Epithelial cell of esophagus (primary cell): ENCODE measurements around the gene KRTAP5-7.
A peak's percentile ranks its signal among the peaks of the same experiment; 100 is the strongest.

Experiments used
- DNase-seq: peaks from one replicate; pipeline ENCODE4 v3.0.0; 2010; ENCODE audit warnings: low read depth
- H3K4me3 ChIP-seq: 2 replicates; pipeline ENCODE4 v1.5.1; 2011; ENCODE audit warnings: mild to moderate bottlenecking, low read length, control low read depth
- CTCF ChIP-seq: IDR thresholded peaks from 2 replicates; pipeline ENCODE4 v1.5.1; 2011; ENCODE audit warnings: low read depth, mild to moderate bottlenecking, low read length, control low read depth, inconsistent platforms; ENCODE audit not compliant: insufficient read depth; ENCODE audit errors: missing control alignments

The KRTAP5-7 gene

DNA sequence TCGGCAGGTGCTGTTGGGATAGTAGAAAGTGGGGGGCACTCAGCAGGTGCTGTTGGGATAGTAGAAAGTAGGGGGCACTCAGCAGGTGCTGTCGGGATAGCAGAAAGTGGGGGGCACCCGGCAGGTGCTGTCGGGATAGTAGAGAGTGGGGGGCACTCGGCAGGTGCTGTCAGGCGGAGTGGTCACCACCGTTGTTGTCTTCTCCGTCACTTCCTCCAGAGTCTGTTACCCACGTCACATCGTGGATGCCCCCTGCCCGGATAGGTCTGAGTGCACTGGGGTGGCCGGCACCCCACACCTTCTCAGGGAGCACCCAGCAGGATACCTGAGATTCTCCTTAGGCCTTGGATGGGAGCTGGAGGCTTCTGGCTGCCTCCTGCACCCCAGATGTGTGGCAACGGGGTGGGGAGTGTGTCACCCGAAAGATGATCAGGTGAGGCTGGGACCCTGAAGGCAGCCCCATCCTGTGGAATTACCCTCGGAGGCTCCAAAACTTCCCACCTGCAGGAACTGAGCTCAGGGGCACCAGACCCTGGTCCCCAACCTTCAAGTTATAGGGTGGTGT is 24.1 kb upstream of the KRTAP5-7 start:
- no peak for TF ChIP-seq CTCF
- no peak for DNase-seq
- no peak overlapping the region for H3K4me3 ChIP-seq

DNA sequence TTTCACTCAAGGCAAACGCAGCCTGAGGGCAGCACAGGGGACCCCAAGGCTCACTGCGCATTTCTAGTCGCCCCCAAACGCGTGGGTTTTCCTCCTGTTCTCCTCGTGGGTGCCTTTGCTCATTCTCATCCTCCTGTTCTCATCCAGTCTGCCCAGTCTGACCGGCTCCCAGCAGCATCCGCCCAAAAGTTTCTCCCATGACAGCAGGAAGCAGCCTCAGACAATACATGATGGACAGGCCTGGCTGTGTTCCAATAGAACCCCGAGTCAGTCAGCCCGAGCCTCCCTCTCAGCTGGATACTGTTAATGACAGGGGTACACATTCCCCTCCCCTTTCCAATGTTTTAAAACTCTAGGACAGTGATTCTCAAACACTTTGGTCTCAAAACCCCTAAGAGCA is 22.5 kb upstream of the KRTAP5-7 start:
- no peak overlapping the region for H3K4me3 ChIP-seq
- peak; percentile 57 for DNase-seq
- no peak for TF ChIP-seq CTCF

GRCh38 chr11:71505001-71505400 is 22.1 kb upstream of the KRTAP5-7 start:
- DNase-seq = no peak
- no peak overlapping the region for H3K4me3 ChIP-seq
- TF ChIP-seq CTCF = no peak

GRCh38 chr11:71505781-71506180 is 21.3 kb upstream of the KRTAP5-7 start:
- DNase-seq = no peak

GRCh38 chr11:71507102-71507501 is 20.0 kb upstream of the KRTAP5-7 start:
- no peak for TF ChIP-seq CTCF
- no peak for DNase-seq
- H3K4me3 ChIP-seq = no peak overlapping the region

More at GRCh38 chr11:71505781-71506180, 21.3 kb upstream of the KRTAP5-7 start:
- TF ChIP-seq CTCF = no peak
- no peak overlapping the region for H3K4me3 ChIP-seq

- H3K4me3 ChIP-seq = no peak overlapping the region
- TF ChIP-seq CTCF = no peak
- no peak for DNase-seq
Observed at GRCh38 chr11:71518506-71519471, 8.3 kb upstream of the KRTAP5-7 start.
